K562 (cell line): Measurements from ENCODE around the gene RNF11. TPM values are rescaled to one million over a fixed set of nuclear protein-coding genes. Genes with fewer than 3 reads are reported as not detected.
A peak's percentile ranks its signal among the peaks of the same experiment; 100 is the strongest.

Experiments
- ATAC-seq: fragments of 200-7000 bp; cut with Tn5 transposase; 3 replicates; pipeline ENCODE4 v1.9.1; 2020; ENCODE audit warnings: moderate library complexity
- BruUV-seq: library from RNA; stranded (reverse); fragments of 400-500 nt; replicated peaks from 2 replicates; lab custom pipeline; 2021; lab: Mats Ljungman, UMichigan
- CTCF ChIA-PET: fragments of 300-600 bp; formaldehyde crosslinking; extraction: SDS; loops from one replicate; lab custom pipeline; 2021; ENCODE audit warnings: low intra/inter-chr PET ratio; lab: Yijun Ruan, JAX
- POLR2A ChIA-PET: fragments of 300-600, 350-650 bp; sonication (Branson Sonifier 250); formaldehyde crosslinking; extraction: SDS; loops from one replicate; lab custom pipeline; 2021; ENCODE audit warnings: antibody characterized with exemption, inconsistent platforms; lab: Yijun Ruan, JAX
- DNase-seq, 4 experiments: peaks; one replicate each; pipeline versions ENCODE4 v3.0.0 to v3.0.0-alpha.2; 2011 to 2018; ENCODE audit warnings: low spot score in 3 of 4, mixed read lengths in 3 of 4; ENCODE audit errors: extremely low read depth in 1 of 4
- FAIRE-seq: peaks from 2 replicates; lab custom pipeline; 2011; peaks lifted over from hg19 to GRCh38; lab: Jason Lieb, UNC
- H2AFZ ChIP-seq: 2 replicates; pipeline ENCODE4 v1.6.0; 2011; ENCODE audit warnings: low read depth, low read length, control low read depth, inconsistent platforms
- H3K27ac ChIP-seq: fragments of 200-600 bp; 3 replicates; pipeline ENCODE4 v1.8.0; 2011; ENCODE audit warnings: low read depth, mild to moderate bottlenecking, control low read depth, inconsistent platforms, low read length, moderate library complexity, mixed read lengths; ENCODE audit errors: extremely low read depth
- H3K27me3 ChIP-seq, 2 experiments: fragments of 300-600 bp in 1 of 2; 2 replicates in 1 of 2; 3 replicates in 1 of 2; pipeline versions ENCODE4 v1.6.0 to v1.8.0; 2011; ENCODE audit warnings: inconsistent platforms in 2 of 2, low read length in 2 of 2, mild to moderate bottlenecking in 1 of 2, mixed read lengths in 1 of 2, moderate library complexity in 1 of 2; ENCODE audit not compliant: control insufficient read depth in 2 of 2, insufficient read depth in 2 of 2
- H3K36me3 ChIP-seq: fragments of 300-600 bp; 3 replicates; pipeline ENCODE4 v1.8.0; 2011; ENCODE audit warnings: mild to moderate bottlenecking, low read length, inconsistent platforms; ENCODE audit not compliant: control insufficient read depth, insufficient read depth
- H3K4me1 ChIP-seq, 2 experiments: fragments of 200-600 bp in 1 of 2; replicated peaks in 1 of 2; 2 replicates in 1 of 2; 3 replicates in 1 of 2; pipeline versions ENCODE4 v1.5.1 to v1.8.0; 2011; ENCODE audit warnings: inconsistent platforms in 2 of 2, low read length in 2 of 2, mild to moderate bottlenecking in 1 of 2, mixed read lengths in 1 of 2, moderate library complexity in 1 of 2; ENCODE audit not compliant: control insufficient read depth in 2 of 2, insufficient read depth in 2 of 2
- H3K4me2 ChIP-seq: 2 replicates; pipeline ENCODE4 v1.6.1; 2011; ENCODE audit warnings: low read length, control low read depth, inconsistent platforms, mixed read lengths; ENCODE audit not compliant: insufficient read depth
- H3K4me3 ChIP-seq: fragments of 200-600 bp; sonication (generic), shearing (Covaris generic); 2 replicates; pipeline ENCODE4 v1.5.1; 2016; ENCODE audit warnings: control low read depth, inconsistent platforms
- H3K79me2 ChIP-seq: fragments of 200-600 bp; 3 replicates; pipeline ENCODE4 v1.8.0; 2011; ENCODE audit warnings: low read length, inconsistent platforms; ENCODE audit not compliant: control insufficient read depth, insufficient read depth
- H3K9ac ChIP-seq, 2 experiments: 2 replicates each; pipeline versions ENCODE4 v1.6.0 to v1.6.1; 2011; ENCODE audit warnings: low read depth in 2 of 2, low read length in 2 of 2, control low read depth in 1 of 2, inconsistent platforms in 1 of 2, mild to moderate bottlenecking in 1 of 2, mixed read lengths in 1 of 2; ENCODE audit not compliant: insufficient read depth in 1 of 2
- H3K9me1 ChIP-seq: one replicate; pipeline ENCODE4 v1.6.0; 2011; ENCODE audit warnings: inconsistent platforms, mild to moderate bottlenecking, low read length, moderate library complexity; ENCODE audit not compliant: control insufficient read depth, insufficient read depth
- H3K9me3 ChIP-seq: replicated peaks from 2 replicates; pipeline ENCODE4 v1.5.1; 2011; ENCODE audit warnings: low read depth, low read length, inconsistent platforms; ENCODE audit not compliant: control insufficient read depth, insufficient read depth
- H4K20me1 ChIP-seq: replicated peaks from 2 replicates; pipeline ENCODE4 v1.6.1; 2011; ENCODE audit warnings: low read length, inconsistent platforms, mixed read lengths; ENCODE audit not compliant: control insufficient read depth, insufficient read depth
- AFF4 ChIP-seq: sonication (generic); formaldehyde crosslinking; IDR thresholded peaks from 2 replicates; pipeline ENCODE4 v1.8.0; 2023; ENCODE audit warnings: mild to moderate bottlenecking, missing genetic modification reagents
- ATF7 ChIP-seq: fragments of 450-650 bp; IDR thresholded peaks from 2 replicates; pipeline ENCODE4 v1.7.1; 2014; ENCODE audit warnings: mild to moderate bottlenecking, moderate library complexity
- HMGN3 ChIP-seq: IDR thresholded peaks from 2 replicates; pipeline ENCODE4 v1.6.1; 2011; ENCODE audit warnings: borderline replicate concordance, low read depth, mild to moderate bottlenecking, mixed read lengths, low read length; ENCODE audit not compliant: insufficient read length; ENCODE audit errors: extremely low read depth
- HNRNPK ChIP-seq: fragments of 200-400 bp; formaldehyde crosslinking; IDR thresholded peaks from one replicate; pipeline ENCODE4 v1.6.1; 2018; ENCODE audit warnings: mild to moderate bottlenecking, low read depth, low read length; ENCODE audit not compliant: poor library complexity, severe bottlenecking
- MAX ChIP-seq: sonication (generic); formaldehyde crosslinking; IDR thresholded peaks from 2 replicates; pipeline ENCODE4 v1.9.0; 2022; ENCODE audit warnings: mild to moderate bottlenecking, missing genetic modification reagents
- NELFE ChIP-seq: IDR thresholded peaks from 2 replicates; pipeline ENCODE4 v1.6.1; 2011; ENCODE audit warnings: mild to moderate bottlenecking; ENCODE audit not compliant: insufficient read depth, insufficient read length
- NUFIP1 ChIP-seq: fragments of 450-650 bp; IDR thresholded peaks from 2 replicates; pipeline ENCODE4 v1.6.1; 2018; ENCODE audit not compliant: partially characterized antibody
- PATZ1 ChIP-seq: fragments of 250-450 bp; sonication (Bioruptor Pico); IDR thresholded peaks from 2 replicates; pipeline ENCODE4 v1.5.0; 2020; ENCODE audit warnings: mild to moderate bottlenecking, borderline replicate concordance
- PRPF4 ChIP-seq: fragments of 200-400 bp; formaldehyde crosslinking; IDR thresholded peaks from one replicate; pipeline ENCODE4 v1.6.1; 2017; ENCODE audit warnings: low read length, low read depth, mild to moderate bottlenecking; ENCODE audit not compliant: insufficient read depth, poor library complexity, severe bottlenecking
- RBM14 ChIP-seq: fragments of 200-400 bp; formaldehyde crosslinking; IDR thresholded peaks from 2 replicates; pipeline ENCODE4 v1.6.1; 2018; ENCODE audit warnings: low read depth, mild to moderate bottlenecking, low read length, moderate library complexity, borderline replicate concordance; ENCODE audit not compliant: insufficient read depth
- RCOR1 ChIP-seq, 2 experiments: IDR thresholded peaks; 2 replicates each; pipeline ENCODE4 v1.6.1; 2012; ENCODE audit warnings: low read depth in 2 of 2, low read length in 2 of 2, borderline replicate concordance in 1 of 2, improper control_type of control experiment in 1 of 2
- SRF ChIP-seq, 2 experiments: fragments of 250-450, 450-650 bp in 1 of 2; sonication (Bioruptor Pico) in 1 of 2; sonication (generic) in 1 of 2; formaldehyde crosslinking; IDR thresholded peaks; 2 replicates each; pipeline versions ENCODE4 v1.5.0 to v1.5.1; 2020 to 2022; ENCODE audit warnings: mild to moderate bottlenecking in 1 of 2, missing genetic modification reagents in 1 of 2
- XRCC4 ChIP-seq: IDR thresholded peaks from one replicate; pipeline ENCODE4 v1.6.1; 2011; ENCODE audit not compliant: insufficient read depth, insufficient read length; ENCODE audit errors: extremely low read depth
- WGBS: fragments of 100-300 bp; shearing (Covaris generic); methylation state at CpG from one replicate; pipeline ENCODE4 v1.1.6; 2016; ENCODE audit warnings: low coverage, mixed read lengths; ENCODE audit not compliant: insufficient coverage; ENCODE audit errors: missing lambda C conversion rate; 5-methylcytosine and 5-hydroxymethylcytosine counted together
- in situ Hi-C: fragments of 300-500 bp; cut with MboI; formaldehyde crosslinking; loops from 4 replicates; pipeline ENCODE4 v1.15.0; 2018; ENCODE audit warnings: inconsistent platforms, mixed read lengths
- intact Hi-C: fragments of 100-400 bp; cut with micrococcal nuclease; formaldehyde crosslinking; loops from 2 replicates; pipeline ENCODE4 v1.14.2; 2022
- polyA plus RNA-seq, 8 experiments: library from polyadenylated mRNA; depleted of rRNA in 4 of 8; stranded (reverse) in 5 of 8; unstranded in 3 of 8; fragments of >200 nt; fragmentation: Nextera tagmentation in 2 of 8; fragmentation: Illumina TruSeq in 1 of 8; extraction: Ambion mirVana in 2 of 8; extraction: Trizol in 1 of 8; gene quantifications; 2 replicates each; pipeline versions ENCODE4 v1.2.1 to v1.2.3, GENCODE V29; 2011 to 2014; ENCODE audit warnings: inconsistent platforms in 1 of 8, missing spikeins in 1 of 8
- total RNA-seq, 7 experiments: library from RNA; depleted of rRNA in 6 of 7; stranded (reverse); fragments of >200 nt in 6 of 7; fragmentation: Illumina TruSeq in 2 of 7; extraction: Trizol in 2 of 7; gene quantifications; 2 replicates each; pipeline versions ENCODE4 v1.2.1 to v1.2.3, GENCODE V29; 2011 to 2021; ENCODE audit warnings: low replicate concordance in 1 of 7

The RNF11 gene
- total and polyA plus RNA-seq, 9 of the 15 experiments (the other 6 are each of a cell fraction or from before 2014, with no cell fraction given), result 5.7 to 34.3 (median 23.1) TPM

GRCh38 chr1:51301152-51301843 lies 65.2 kb downstream of the RNF11 start:
- H2AFZ ChIP-seq, result peak overlapping the region; percentile 63; the same call in 1 of the 2 replicates
- peaks cover 16 to 57% of the 10 kb centered on the region in 2 experiments; a peak in 4 of 5 replicates for H3K4me1 ChIP-seq
- intact Hi-C loops (no loop called here), in situ Hi-C loops (no loop called here)
- no peaks in the 10 kb centered on the region for H3K27me3 ChIP-seq
- ChIA-PET CTCF (no interaction called here), POLR2A (no interaction called here)
- FAIRE-seq (no peak), DNase-seq (no peak), ATAC-seq (no peak)
- no peaks in the 10 kb centered on the region for H3K36me3 ChIP-seq
- H3K27ac ChIP-seq, result no peak overlapping the region
- no peak overlapping the region for H3K4me3 ChIP-seq
- no peaks in the 10 kb centered on the region for H4K20me1 ChIP-seq
- no peaks in the 10 kb centered on the region for H3K9me1 ChIP-seq
- no TSS peak for BruUV-seq
- H3K9ac ChIP-seq, result peak overlapping the region in 1 of 2 experiments; percentile 62; a peak in 2 of 4 replicates
- H3K79me2 ChIP-seq, result no peaks in the 10 kb centered on the region
- WGBS, result 60% methylated on average over 8 of the region's 10 CpGs
- H3K4me2 ChIP-seq, result no peak overlapping the region
- H3K9me3 ChIP-seq, result no peaks in the 10 kb centered on the region
- TF ChIP-seq AFF4 (CRISPR knock-in tag) (no peak), RCOR1 (IDR thresholded peaks at IDR 0.05; ENCODE audit: borderline replicate concordance in 1 of 2, low read depth in 2 of 2, low read length in 2 of 2) (no peak), NUFIP1 (no peak), NELFE (no peak), PRPF4 (no peak), SRF (CRISPR knock-in tag; IDR thresholded peaks at IDR 0.05) (peak in 1 of 2 experiments; percentile 85; a peak in 1 of 4 replicates), XRCC4 (no peak), HMGN3 (no peak), MAX (CRISPR knock-in tag) (peak; percentile 58; the same call in 1 of the 2 replicates), HNRNPK (no peak), ATF7 (no peak), PATZ1 (no peak), RBM14 (no peak)
